Fibroblast of lung (primary cell): ENCODE measurements around the gene KIF1A. TPM values are rescaled to one million over a fixed set of nuclear protein-coding genes. Genes with fewer than 3 reads are reported as not detected.
"Not testable (repeated sequence)": the region's sequence is repeated elsewhere in the genome, so short reads cannot be mapped to it uniquely, and the experiment has no call there.

Experiments used
- DNase-seq, 2 donors: peaks; one replicate each; pipeline versions ENCODE4 v3.0.0 to v3.0.0-alpha.2; 2010; ENCODE audit warnings: low read depth in 2 of 2
- H2AFZ ChIP-seq: 2 replicates; pipeline ENCODE4 v1.5.1; 2012; ENCODE audit warnings: low read length, control low read depth, inconsistent platforms
- H3K27ac ChIP-seq: 2 replicates; pipeline ENCODE4 v1.5.1; 2011; ENCODE audit warnings: low read length, control low read depth; ENCODE audit not compliant: insufficient read depth
- H3K27me3 ChIP-seq: 2 replicates; pipeline ENCODE4 v1.5.1; 2011; ENCODE audit warnings: mild to moderate bottlenecking, low read length; ENCODE audit not compliant: control insufficient read depth, insufficient read depth
- H3K36me3 ChIP-seq: 2 replicates; pipeline ENCODE4 v1.5.1; 2011; ENCODE audit warnings: low read length; ENCODE audit not compliant: control insufficient read depth, insufficient read depth
- H3K4me1 ChIP-seq: 2 replicates; pipeline ENCODE4 v1.5.1; 2011; ENCODE audit warnings: low read length; ENCODE audit not compliant: control insufficient read depth, insufficient read depth; ENCODE audit errors: extremely low read depth
- H3K4me2 ChIP-seq: 2 replicates; pipeline ENCODE4 v1.5.1; 2011; ENCODE audit warnings: low read length, control low read depth; ENCODE audit not compliant: insufficient read depth; ENCODE audit errors: extremely low read depth
- H3K4me3 ChIP-seq, 4 experiments: fragments of 200-600 bp in 1 of 4; sonication (generic) in 1 of 4; replicated peaks in 1 of 4; 2 replicates each; pipeline ENCODE4 v1.5.1; 2011 to 2016; ENCODE audit warnings: low read length in 4 of 4, low read depth in 3 of 4, mild to moderate bottlenecking in 3 of 4, control low read depth in 2 of 4, inconsistent platforms in 1 of 4, mixed read lengths in 1 of 4; ENCODE audit not compliant: insufficient read depth in 1 of 4; ENCODE audit errors: control extremely low read depth in 1 of 4
- H3K79me2 ChIP-seq: 2 replicates; pipeline ENCODE4 v1.5.1; 2012; ENCODE audit warnings: mild to moderate bottlenecking, low read length, inconsistent platforms; ENCODE audit not compliant: control insufficient read depth, insufficient read depth
- H3K9ac ChIP-seq: 2 replicates; pipeline ENCODE4 v1.5.1; 2011; ENCODE audit warnings: mild to moderate bottlenecking, low read length, control low read depth; ENCODE audit not compliant: insufficient read depth
- H3K9me3 ChIP-seq: 2 replicates; pipeline ENCODE4 v1.5.1; 2012; ENCODE audit warnings: low read depth, low read length; ENCODE audit not compliant: control insufficient read depth, insufficient read depth
- H4K20me1 ChIP-seq: 2 replicates; pipeline ENCODE4 v1.5.1; 2011; ENCODE audit warnings: low read length; ENCODE audit not compliant: control insufficient read depth, insufficient read depth; ENCODE audit errors: extremely low read depth
- CTCF ChIP-seq, 2 donors: IDR thresholded peaks in 1 of 2; conservative IDR thresholded peaks in 1 of 2; 1 replicate in 1 of 2; 2 replicates in 1 of 2; pipeline ENCODE4 v1.5.1; 2011 to 2012; ENCODE audit warnings: low read length in 2 of 2, control low read depth in 1 of 2, inconsistent platforms in 1 of 2, low read depth in 1 of 2, mild to moderate bottlenecking in 1 of 2
- EZH2 ChIP-seq: IDR thresholded peaks from 2 replicates; pipeline ENCODE4 v1.5.1; 2012; ENCODE audit warnings: low read length, control low read depth, mild to moderate bottlenecking; ENCODE audit errors: missing control alignments
- polyA plus RNA-seq, 2 donors: library from polyadenylated mRNA; depleted of rRNA in 1 of 2; stranded (reverse) in 1 of 2; unstranded in 1 of 2; fragments of >200 nt; gene quantifications; 2 replicates each; pipeline ENCODE4 v1.2.1, GENCODE V29; 2011 to 2012; ENCODE audit warnings: missing spikeins in 1 of 2
- total RNA-seq: library from RNA; depleted of rRNA; stranded (reverse); fragments of >200 nt; gene quantifications from 2 replicates; pipeline ENCODE4 v1.2.1, GENCODE V29; 2014

The KIF1A gene
- total and polyA plus RNA-seq, 2 donors (not counting 1 experiment from before 2014, with no cell fraction given): 0.05 TPM; not detected in 1

- no peaks in the 10 kb centered on the region for H4K20me1 ChIP-seq
- TF ChIP-seq EZH2 (no peak), CTCF (conservative IDR thresholded peaks at IDR 0.05 in 1 of 2, IDR thresholded peaks at IDR 0.05 in 1 of 2; ENCODE audit: low read depth in 1 of 2, low read length in 2 of 2) (no peak)
- no peak for DNase-seq
- H3K4me3 ChIP-seq: no peak overlapping the region
- no peaks in the 10 kb centered on the region for H3K36me3 ChIP-seq
- no peaks in the 10 kb centered on the region for H3K9me3 ChIP-seq
- H3K4me2 ChIP-seq: no peak overlapping the region
- H3K27ac ChIP-seq: no peak overlapping the region
- H3K27me3 ChIP-seq: no peaks in the 10 kb centered on the region
- no peak overlapping the region for H3K9ac ChIP-seq
- no peaks in the 10 kb centered on the region for H3K79me2 ChIP-seq
- H3K4me1 ChIP-seq: no peaks in the 10 kb centered on the region
- H2AFZ ChIP-seq: no peak overlapping the region
These were observed 38.4 kb downstream of the KIF1A start for GRCh38 chr2:240781471-240782220.

- Histone ChIP-seq H3K4me3 (no peak overlapping the region), H3K27ac (no peak overlapping the region), H3K36me3 (no peaks in the 10 kb centered on the region), H2AFZ (no peak overlapping the region), H3K27me3 (no peaks in the 10 kb centered on the region), H4K20me1 (no peaks in the 10 kb centered on the region), H3K9me3 (no peaks in the 10 kb centered on the region), H3K4me2 (no peak overlapping the region), H3K9ac (no peak overlapping the region), H3K79me2 (no peaks in the 10 kb centered on the region), H3K4me1 (no peaks in the 10 kb centered on the region)
- DNase-seq: no peak
- TF ChIP-seq EZH2 (no peak), CTCF (conservative IDR thresholded peaks at IDR 0.05 in 1 of 2, IDR thresholded peaks at IDR 0.05 in 1 of 2; ENCODE audit: low read depth in 1 of 2, low read length in 2 of 2) (no peak)
These were observed 39.9 kb downstream of the KIF1A start for GRCh38 chr2:240780023-240780700.

- H3K27ac ChIP-seq, H3K9me3 ChIP-seq, H3K9ac ChIP-seq, H4K20me1 ChIP-seq, H3K4me2 ChIP-seq, H3K27me3 ChIP-seq, H2AFZ ChIP-seq, DNase-seq, H3K79me2 ChIP-seq, H3K36me3 ChIP-seq, H3K4me1 ChIP-seq, H3K4me3 ChIP-seq: not testable (repeated sequence)
These were observed 40.7 kb downstream of the KIF1A start for GRCh38 chr2:240779250-240779832.
